Superior temporal gyrus (tissue), 1 donor: ENCODE data around the gene C16orf89.

Experiments used
- DNase-seq: peaks from one replicate; pipeline ENCODE4 v3.0.0-alpha.2; 2016; ENCODE audit errors: extremely low spot score

C16orf89 gene

DNA sequence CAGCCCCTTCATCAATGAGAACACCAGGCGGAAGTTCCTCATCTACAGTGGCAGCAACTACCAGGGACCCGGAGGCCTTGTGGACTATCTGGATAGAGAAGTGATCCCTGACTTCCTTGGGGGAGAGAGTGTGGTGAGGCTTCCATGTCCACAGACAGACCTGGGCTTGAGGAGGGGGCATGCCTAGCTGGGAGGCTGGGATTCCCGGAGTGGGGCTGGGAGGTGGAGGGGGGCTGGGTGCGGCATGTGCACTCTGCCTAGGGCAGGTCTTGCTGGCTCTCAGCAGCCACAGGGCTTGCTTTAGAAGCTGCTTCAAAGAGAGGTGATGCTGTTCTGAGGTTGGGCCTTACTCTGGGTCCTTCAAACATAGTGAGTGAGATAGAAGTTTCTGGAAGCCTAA, 59.8 kb downstream of the C16orf89 start:
- DNase-seq: no peak

DNA sequence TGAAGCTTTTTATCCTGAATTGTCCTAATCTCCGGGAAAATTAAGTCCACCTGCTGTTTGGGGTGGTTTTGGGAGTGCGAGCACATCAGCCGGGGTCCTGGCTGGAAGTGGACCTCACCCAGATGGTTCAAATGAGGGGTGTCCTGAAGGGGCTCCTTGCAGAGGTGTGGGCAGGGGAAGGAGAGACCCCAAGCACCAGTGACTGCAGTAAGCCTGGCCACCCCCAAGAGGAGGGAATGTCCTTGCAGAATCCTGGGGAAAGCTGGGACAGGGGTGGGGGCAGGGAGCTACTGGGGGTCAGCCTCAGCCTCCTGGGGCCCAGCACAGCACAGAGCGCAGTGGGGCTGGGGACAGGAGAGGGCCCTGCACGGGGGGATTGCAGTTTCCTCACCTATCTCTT, 61.4 kb downstream of the C16orf89 start:
- DNase-seq: no peak

DNA sequence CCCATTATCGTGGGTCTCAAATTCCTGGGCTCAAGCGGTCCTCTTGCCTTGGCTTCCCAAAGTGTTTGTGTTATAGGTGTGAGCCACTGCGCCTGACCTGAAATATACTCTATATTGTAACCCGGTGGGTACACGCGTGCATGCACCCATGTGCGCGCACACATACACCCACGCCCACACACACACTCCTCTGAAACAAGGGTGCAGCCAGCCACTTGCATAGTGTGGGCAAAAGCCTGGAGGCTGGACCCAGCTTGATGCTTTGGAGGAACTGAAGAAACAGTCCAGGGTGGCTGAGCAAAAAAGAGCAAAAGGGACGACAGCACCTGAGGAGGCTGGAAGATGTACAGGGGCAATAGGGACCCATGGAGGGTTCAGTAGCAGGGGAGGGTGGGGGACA, 61.9 kb downstream of the C16orf89 start:
- DNase-seq: no peak

DNA sequence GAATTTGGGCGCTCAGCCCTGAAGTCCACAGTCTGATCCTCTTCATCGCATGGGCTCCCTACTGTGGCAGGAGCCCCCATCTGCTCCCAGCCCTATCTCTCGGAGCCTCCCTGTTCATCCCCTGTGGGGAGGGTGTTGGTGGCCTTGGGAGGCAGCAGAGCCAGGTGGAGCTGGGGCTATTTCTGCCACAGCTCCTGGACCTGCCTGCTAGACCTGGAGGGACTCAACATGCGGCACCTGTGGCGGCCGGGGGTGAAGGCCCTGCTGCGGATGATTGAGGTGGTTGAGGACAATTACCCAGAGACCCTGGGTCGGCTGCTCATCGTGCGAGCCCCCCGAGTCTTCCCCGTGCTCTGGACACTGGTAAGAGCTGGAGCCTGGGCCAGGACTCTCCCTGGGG, 62.5 kb downstream of the C16orf89 start:
- no peak for DNase-seq

DNA sequence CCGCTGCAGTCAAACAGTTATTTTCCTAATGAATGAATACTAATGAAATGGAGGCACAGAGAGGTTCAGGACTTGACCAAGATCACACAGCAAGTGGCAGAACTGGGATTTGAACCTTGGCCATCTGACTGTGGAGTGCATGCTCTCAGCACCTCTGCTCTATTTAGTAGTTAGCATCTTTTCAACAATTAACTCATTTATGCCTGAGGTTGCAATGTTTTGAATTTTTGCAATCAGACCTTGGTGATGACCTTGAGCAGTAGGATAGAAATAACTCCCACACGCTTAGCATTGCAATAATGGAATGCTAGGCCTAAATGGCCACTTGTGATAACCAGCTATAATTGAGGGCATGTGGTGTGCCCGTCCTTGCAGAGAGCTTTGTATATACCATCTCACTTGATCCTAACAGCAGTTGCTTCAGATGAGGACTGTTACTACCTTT, 63.0 kb downstream of the C16orf89 start:
- no peak for DNase-seq

DNA sequence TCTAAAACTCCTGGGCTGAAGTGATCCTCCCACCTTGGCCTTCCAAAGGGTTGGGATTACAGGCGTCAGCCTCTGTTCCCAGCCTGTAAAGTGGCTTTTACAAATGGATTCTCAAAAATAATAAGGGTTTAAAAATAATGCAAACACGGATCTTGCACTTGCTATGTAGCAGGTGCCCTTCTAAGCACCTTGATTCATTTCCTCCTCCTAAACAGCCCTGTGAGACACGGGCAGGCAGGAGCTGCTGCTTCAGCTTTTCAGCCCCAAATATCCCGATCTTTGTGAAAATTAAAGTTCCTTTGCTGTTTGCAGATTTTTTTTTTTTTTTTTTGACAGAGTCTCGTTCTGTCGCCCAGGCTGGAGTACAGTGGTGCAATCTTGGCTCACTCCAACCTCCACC, 63.8 kb downstream of the C16orf89 start:
- no peak for DNase-seq

DNA sequence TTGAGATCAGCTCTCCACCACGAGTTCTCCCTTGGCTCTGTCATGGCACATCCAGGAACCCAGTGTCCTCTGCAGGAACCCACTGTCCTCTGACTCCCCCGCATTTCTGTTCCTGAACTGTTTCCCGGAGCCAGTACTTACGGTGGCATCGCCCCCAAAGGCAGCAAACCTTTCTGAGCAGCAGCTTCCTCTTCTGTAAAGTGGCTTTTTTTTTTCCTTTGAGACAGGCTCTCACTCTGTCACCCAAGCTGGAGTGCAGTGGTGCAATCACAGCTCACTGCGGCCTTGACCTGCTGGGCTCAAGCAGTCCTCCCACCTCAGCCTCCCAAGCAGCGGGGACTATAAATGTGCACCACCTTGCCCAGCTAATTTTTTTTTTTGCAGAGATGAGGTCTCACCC, 64.2 kb downstream of the C16orf89 start:
- DNase-seq: no peak

DNA sequence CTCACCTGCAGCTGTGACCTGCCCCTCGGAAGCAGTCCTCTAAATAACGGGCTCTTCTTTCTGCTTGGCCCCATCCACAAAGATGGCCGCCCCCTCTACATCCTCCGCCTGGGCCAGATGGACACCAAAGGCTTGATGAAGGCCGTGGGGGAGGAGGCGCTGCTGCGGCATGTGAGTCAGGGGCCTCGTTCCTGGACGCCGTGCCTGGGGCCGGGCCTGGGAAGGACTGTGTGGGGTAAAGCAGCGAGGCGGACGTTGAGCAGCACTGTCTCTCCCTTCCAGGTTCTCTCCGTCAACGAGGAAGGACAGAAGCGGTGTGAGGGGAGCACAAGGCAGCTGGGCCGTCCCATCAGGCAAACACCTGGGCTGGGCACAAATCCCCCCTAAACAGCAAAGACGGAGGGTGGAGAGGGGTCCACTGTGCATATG, 65.2 kb downstream of the C16orf89 start:
- DNase-seq: no peak

DNA sequence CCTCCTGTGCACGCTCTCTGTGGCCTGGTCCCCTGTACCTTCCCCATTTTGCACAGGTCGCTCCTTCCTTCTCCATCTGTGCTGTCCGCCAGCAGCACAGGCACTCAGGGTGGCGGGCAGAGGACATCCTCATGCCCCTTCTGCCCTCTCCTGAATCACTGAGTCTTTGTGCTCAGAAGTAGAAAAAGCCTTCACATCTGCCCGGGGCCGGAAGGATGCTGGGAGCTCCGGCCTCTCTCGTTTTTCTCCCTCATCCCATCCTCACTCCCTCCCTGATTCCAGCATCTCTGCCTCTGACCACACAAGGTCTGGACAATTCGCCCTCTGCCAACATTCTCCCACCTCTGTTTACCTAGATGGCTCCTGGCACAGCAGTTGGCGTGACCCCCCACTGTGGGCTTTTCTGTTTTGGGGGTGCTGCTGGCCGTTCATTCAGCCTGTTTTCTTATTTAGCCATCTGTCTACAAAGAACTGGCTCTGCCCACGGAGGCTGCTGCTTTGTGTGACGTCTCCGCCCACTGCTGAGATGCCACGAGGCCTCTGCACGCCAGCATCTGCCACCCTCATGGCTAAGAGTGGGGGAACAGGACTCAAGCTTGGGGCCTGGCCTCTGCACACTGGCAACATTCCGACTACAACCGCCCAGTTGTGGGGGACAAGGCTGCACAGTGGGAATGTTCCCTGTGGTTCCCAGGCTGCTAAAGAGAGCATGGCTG, 70.9 kb downstream of the C16orf89 start:
- DNase-seq: peak; percentile 85
